NCI-H2227 (cell line): ENCODE results near the gene CREB5.

Experiments
- DNase-seq: peaks from one replicate; lab custom pipeline; 2025; ENCODE audit not compliant: unreplicated experiment; lab: John Stamatoyannopoulos, UW

Gene CREB5

GRCh38 chr7:28509251-28510025 lies 97.1 kb downstream of the CREB5 start:
- no peak for DNase-seq

- no peak for DNase-seq
Observed at GRCh38 chr7:28510026-28510369, 97.7 kb downstream of the CREB5 start.

- no peak for DNase-seq
Observed at GRCh38 chr7:28512668-28513440, 100.5 kb downstream of the CREB5 start.

GRCh38 chr7:28516390-28517172 lies 104.3 kb downstream of the CREB5 start:
- no peak for DNase-seq

GRCh38 chr7:28517206-28517605 lies 104.9 kb downstream of the CREB5 start:
- DNase-seq: no peak

- no peak for DNase-seq
Observed at GRCh38 chr7:28517606-28518005, 105.3 kb downstream of the CREB5 start.

GRCh38 chr7:28520074-28521015 lies 108.0 kb downstream of the CREB5 start:
- DNase-seq: no peak

GRCh38 chr7:28524978-28525377 lies 112.7 kb downstream of the CREB5 start:
- DNase-seq: no peak

- no peak for DNase-seq
Observed at GRCh38 chr7:28528899-28529298, 116.6 kb downstream of the CREB5 start.

GRCh38 chr7:28529755-28530154 lies 117.4 kb downstream of the CREB5 start:
- no peak for DNase-seq

GRCh38 chr7:28530175-28530802 lies 118.0 kb downstream of the CREB5 start:
- DNase-seq: no peak

- DNase-seq: no peak
Observed at GRCh38 chr7:28530803-28531175, 118.5 kb downstream of the CREB5 start.

GRCh38 chr7:28531291-28531690 lies 119.0 kb downstream of the CREB5 start:
- no peak for DNase-seq

- DNase-seq: no peak
Observed at GRCh38 chr7:28532181-28532580, 119.9 kb downstream of the CREB5 start.

- DNase-seq: no peak
Observed at GRCh38 chr7:28533267-28533666, 120.9 kb downstream of the CREB5 start.

- DNase-seq: peak; percentile 35
Observed at GRCh38 chr7:28533731-28534531, 121.6 kb downstream of the CREB5 start.

GRCh38 chr7:28536259-28536658 lies 123.9 kb downstream of the CREB5 start:
- DNase-seq: no peak

- no peak for DNase-seq
Observed at GRCh38 chr7:28539289-28539981, 127.1 kb downstream of the CREB5 start.

- DNase-seq: peak; percentile 76
Observed at GRCh38 chr7:28542410-28542809, 130.1 kb downstream of the CREB5 start.
